Vagina (tissue), 2 donors: ENCODE data around the gene SMC3. TPM values are rescaled to one million over a fixed set of nuclear protein-coding genes. Genes with fewer than 3 reads are reported as not detected.

Experiments used
- DNase-seq, 2 donors: peaks; one replicate each; pipeline ENCODE4 v3.0.0-alpha.2; 2017; ENCODE audit errors: extremely low spot score in 2 of 2
- H3K27ac ChIP-seq: fragments of 200-600 bp; sonication (generic); one replicate; pipeline ENCODE4 v1.5.1; 2019
- H3K27me3 ChIP-seq: fragments of 200-600 bp; sonication (generic); one replicate; pipeline ENCODE4 v1.5.1; 2019
- H3K36me3 ChIP-seq, 2 donors: fragments of 200-600 bp; sonication (generic); one replicate each; pipeline ENCODE4 v1.5.1; 2017 to 2019
- H3K4me1 ChIP-seq: fragments of 200-600 bp; sonication (generic); one replicate; pipeline ENCODE4 v1.5.1; 2019
- H3K4me3 ChIP-seq, 2 donors: fragments of 200-600 bp; sonication (generic); 1 replicate in 1 of 2; 2 replicates in 1 of 2; pipeline ENCODE4 v1.5.1; 2016 to 2019
- H3K9me3 ChIP-seq: fragments of 200-600 bp; sonication (generic); one replicate; pipeline ENCODE4 v1.5.1; 2019
- POLR2A ChIP-seq, 2 donors: fragments of 450-650 bp; IDR thresholded peaks; one replicate each; pipeline ENCODE4 v1.6.1; 2017; ENCODE audit warnings: antibody characterized with exemption in 2 of 2, mild to moderate bottlenecking in 2 of 2, moderate library complexity in 2 of 2
- POLR2AphosphoS5 ChIP-seq, 2 donors: sonication (generic); formaldehyde crosslinking; IDR thresholded peaks; one replicate each; pipeline ENCODE4 v1.9.0; 2017; ENCODE audit warnings: antibody characterized with exemption in 2 of 2, mild to moderate bottlenecking in 2 of 2, low read depth in 1 of 2; ENCODE audit not compliant: insufficient read depth in 1 of 2
- intact Hi-C: fragments of 100-400 bp; cut with DNase I; formaldehyde crosslinking; loops from one replicate; pipeline ENCODE4 v1.15.1; 2023
- total RNA-seq: library from RNA; depleted of rRNA; stranded (reverse); fragments of >200 nt; gene quantifications from one replicate; pipeline ENCODE4 v1.2.3, GENCODE V29; 2016
- TF ChIP-seq, protein P1 (sequence below), 3 experiments: fragments of 450-650 bp in 2 of 3; fragments of 200-600 bp in 1 of 3; sonication (generic) in 1 of 3; IDR thresholded peaks; one replicate each; pipeline ENCODE4 v1.5.1; 2017 to 2019; ENCODE audit warnings: antibody characterized with exemption in 3 of 3, mild to moderate bottlenecking in 2 of 3, moderate library complexity in 2 of 3

SMC3 gene
- total RNA-seq, 1 donor from 2014 or later: 27.5 TPM

- peaks cover 4% of the 10 kb centered on the region for H3K4me1 ChIP-seq
- no peak overlapping the region for H3K4me3 ChIP-seq
- intact Hi-C loops: no loop called here
- no peaks in the 10 kb centered on the region for H3K9me3 ChIP-seq
- TF ChIP-seq POLR2A (IDR thresholded peaks at IDR 0.05): no peak
- TF ChIP-seq POLR2AphosphoS5 (IDR thresholded peaks at IDR 0.05; ENCODE audit: insufficient read depth in 1 of 2, low read depth in 1 of 2): no peak
- TF ChIP-seq, protein P1, sequence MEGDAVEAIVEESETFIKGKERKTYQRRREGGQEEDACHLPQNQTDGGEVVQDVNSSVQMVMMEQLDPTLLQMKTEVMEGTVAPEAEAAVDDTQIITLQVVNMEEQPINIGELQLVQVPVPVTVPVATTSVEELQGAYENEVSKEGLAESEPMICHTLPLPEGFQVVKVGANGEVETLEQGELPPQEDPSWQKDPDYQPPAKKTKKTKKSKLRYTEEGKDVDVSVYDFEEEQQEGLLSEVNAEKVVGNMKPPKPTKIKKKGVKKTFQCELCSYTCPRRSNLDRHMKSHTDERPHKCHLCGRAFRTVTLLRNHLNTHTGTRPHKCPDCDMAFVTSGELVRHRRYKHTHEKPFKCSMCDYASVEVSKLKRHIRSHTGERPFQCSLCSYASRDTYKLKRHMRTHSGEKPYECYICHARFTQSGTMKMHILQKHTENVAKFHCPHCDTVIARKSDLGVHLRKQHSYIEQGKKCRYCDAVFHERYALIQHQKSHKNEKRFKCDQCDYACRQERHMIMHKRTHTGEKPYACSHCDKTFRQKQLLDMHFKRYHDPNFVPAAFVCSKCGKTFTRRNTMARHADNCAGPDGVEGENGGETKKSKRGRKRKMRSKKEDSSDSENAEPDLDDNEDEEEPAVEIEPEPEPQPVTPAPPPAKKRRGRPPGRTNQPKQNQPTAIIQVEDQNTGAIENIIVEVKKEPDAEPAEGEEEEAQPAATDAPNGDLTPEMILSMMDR (IDR thresholded peaks at IDR 0.05): no peak
- H3K27me3 ChIP-seq: no peaks in the 10 kb centered on the region
- DNase-seq: no peak
- no peak overlapping the region for H3K27ac ChIP-seq
- no peaks in the 10 kb centered on the region for H3K36me3 ChIP-seq
Measured at GRCh38 chr10:110625951-110626855, 58.7 kb downstream of the SMC3 start.

- no peak for DNase-seq
- Histone ChIP-seq H3K27ac (no peak overlapping the region), H3K4me3 (no peak overlapping the region), H3K36me3 (no peaks in the 10 kb centered on the region), H3K9me3 (no peaks in the 10 kb centered on the region), H3K4me1 (peaks cover 4% of the 10 kb centered on the region), H3K27me3 (no peaks in the 10 kb centered on the region)
- intact Hi-C loops: no loop called here
- TF ChIP-seq, protein P1 (IDR thresholded peaks at IDR 0.05): no peak
- TF ChIP-seq POLR2AphosphoS5 (IDR thresholded peaks at IDR 0.05; ENCODE audit: insufficient read depth in 1 of 2, low read depth in 1 of 2) (no peak), POLR2A (IDR thresholded peaks at IDR 0.05) (no peak)
Measured at GRCh38 chr10:110628161-110628560, 60.7 kb downstream of the SMC3 start.

- Histone ChIP-seq H3K4me3 (no peak overlapping the region), H3K27ac (no peak overlapping the region), H3K9me3 (no peaks in the 10 kb centered on the region), H3K36me3 (no peaks in the 10 kb centered on the region), H3K4me1 (peaks cover 4% of the 10 kb centered on the region), H3K27me3 (no peaks in the 10 kb centered on the region)
- TF ChIP-seq, protein P1 (IDR thresholded peaks at IDR 0.05): no peak
- TF ChIP-seq POLR2AphosphoS5 (IDR thresholded peaks at IDR 0.05; ENCODE audit: insufficient read depth in 1 of 2, low read depth in 1 of 2) (no peak), POLR2A (IDR thresholded peaks at IDR 0.05) (no peak)
- no peak for DNase-seq
- intact Hi-C loops: no loop called here
Measured at GRCh38 chr10:110629680-110630191, 62.2 kb downstream of the SMC3 start.

DNA sequence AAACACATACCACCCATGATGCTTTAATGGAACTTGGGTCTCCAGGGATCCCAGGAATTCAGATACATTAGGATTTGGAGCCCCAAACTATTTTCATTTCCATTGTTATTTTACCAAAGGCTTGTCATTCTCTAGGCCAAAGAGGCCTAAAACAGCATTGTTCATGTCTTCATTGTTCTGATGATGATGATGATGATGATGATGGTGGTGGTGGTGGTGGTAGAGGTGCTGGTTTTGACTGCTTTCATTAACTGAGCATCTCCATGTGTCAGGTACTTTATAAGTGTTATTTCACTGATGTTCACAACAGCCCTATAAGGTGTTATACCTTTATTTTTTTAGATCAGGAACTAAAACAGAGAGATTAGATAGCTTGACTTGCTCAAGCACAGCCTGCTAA is 64.4 kb downstream of the SMC3 start:
- DNase-seq: no peak
- no peaks in the 10 kb centered on the region for H3K27me3 ChIP-seq
- TF ChIP-seq POLR2AphosphoS5 (IDR thresholded peaks at IDR 0.05; ENCODE audit: insufficient read depth in 1 of 2, low read depth in 1 of 2) (no peak), POLR2A (IDR thresholded peaks at IDR 0.05) (no peak)
- TF ChIP-seq, protein P1 (IDR thresholded peaks at IDR 0.05): no peak
- intact Hi-C loops: no loop called here
- H3K27ac ChIP-seq: no peak overlapping the region
- H3K4me3 ChIP-seq: no peak overlapping the region
- H3K36me3 ChIP-seq: no peaks in the 10 kb centered on the region
- peaks cover 4% of the 10 kb centered on the region for H3K4me1 ChIP-seq
- no peaks in the 10 kb centered on the region for H3K9me3 ChIP-seq
